HCT116 (cell line): ENCODE results near the gene COL19A1. TPM values are rescaled to one million over a fixed set of nuclear protein-coding genes. Genes with fewer than 3 reads are reported as not detected.

Experiments used
- ATAC-seq: fragments of 200-7000 bp; cut with Tn5 transposase; 2 replicates; pipeline ENCODE4 v1.9.1; 2020; ENCODE audit warnings: mild to moderate bottlenecking, moderate library complexity
- BruUV-seq: library from RNA; stranded (reverse); fragments of 400-500 nt; replicated peaks from 2 replicates; lab custom pipeline; 2021; lab: Mats Ljungman, UMichigan
- CTCF ChIA-PET: fragments of 300-600 bp; sonication (Branson Sonifier 250); formaldehyde crosslinking; loops from one replicate; lab custom pipeline; 2021; ENCODE audit warnings: antibody characterized with exemption; lab: Charles Lee
- POLR2A ChIA-PET: fragments of 300-600, 350-600 bp; sonication (Branson Sonifier 250); formaldehyde crosslinking; loops from one replicate; lab custom pipeline; 2021; ENCODE audit warnings: antibody characterized with exemption; lab: Charles Lee
- RAD21 ChIA-PET, 2 experiments: fragments of 300-600 bp; sonication (Branson Sonifier 250); formaldehyde crosslinking; loops; one replicate each; lab custom pipeline; 2023; ENCODE audit warnings: low total read pairs in 2 of 2; ENCODE audit not compliant: uncharacterized antibody in 2 of 2, unreplicated experiment in 2 of 2, low non-redundant PET in 1 of 2; lab: Charles Lee
- DNase-seq: peaks from one replicate; pipeline ENCODE4 v3.0.0-alpha.2; 2010; ENCODE audit warnings: low read depth, low spot score
- H2AFZ ChIP-seq: fragments of 200-600 bp; shearing (Covaris generic), sonication (generic); 2 replicates; pipeline ENCODE4 v1.6.1; 2017; ENCODE audit warnings: low read depth, mixed run types, mixed read lengths, antibody characterized with exemption, low read length; ENCODE audit not compliant: poor library complexity, severe bottlenecking
- H3K27ac ChIP-seq: 2 replicates; pipeline ENCODE4 v1.5.1; 2012; ENCODE audit warnings: low read depth, low read length
- H3K27me3 ChIP-seq: fragments of 200-600 bp; sonication (generic); 2 replicates; pipeline ENCODE4 v1.6.1; 2016; ENCODE audit warnings: mixed run types, low read length, mixed read lengths; ENCODE audit not compliant: insufficient read depth
- H3K36me3 ChIP-seq, 2 experiments: fragments of 200-500 bp in 1 of 2; fragments of 200-600 bp in 1 of 2; sonication (Bioruptor generic) in 1 of 2; sonication (generic) in 1 of 2; 2 replicates each; pipeline versions ENCODE4 v1.5.1 to v1.6.1; 2014 to 2016; ENCODE audit warnings: low read length in 2 of 2, inconsistent platforms in 1 of 2, mixed read lengths in 1 of 2, mixed run types in 1 of 2; ENCODE audit not compliant: insufficient read depth in 2 of 2, control insufficient read depth in 1 of 2
- H3K4me1 ChIP-seq, 2 experiments: fragments of 200-600 bp in 1 of 2; sonication (generic) in 1 of 2; 2 replicates each; pipeline versions ENCODE4 v1.5.1 to v1.6.1; 2012 to 2017; ENCODE audit warnings: low read length in 2 of 2, inconsistent platforms in 1 of 2, mild to moderate bottlenecking in 1 of 2, mixed read lengths in 1 of 2, mixed run types in 1 of 2, moderate library complexity in 1 of 2; ENCODE audit not compliant: insufficient read depth in 2 of 2, control insufficient read depth in 1 of 2
- H3K4me2 ChIP-seq: fragments of 200-600 bp; sonication (generic); 2 replicates; pipeline ENCODE4 v1.6.1; 2017; ENCODE audit warnings: mixed run types, low read length, mixed read lengths
- H3K4me3 ChIP-seq, 2 experiments: fragments of 200-600 bp in 1 of 2; sonication (generic) in 1 of 2; replicated peaks in 1 of 2; 2 replicates each; pipeline ENCODE4 v1.5.1; 2011 to 2016; ENCODE audit warnings: low read length in 2 of 2, control low read depth in 1 of 2, low read depth in 1 of 2, mild to moderate bottlenecking in 1 of 2, mixed read lengths in 1 of 2, mixed run types in 1 of 2
- H3K79me2 ChIP-seq: fragments of 200-600 bp; sonication (generic); 2 replicates; pipeline ENCODE4 v1.6.1; 2017; ENCODE audit warnings: mild to moderate bottlenecking, mixed run types, low read length, moderate library complexity, mixed read lengths; ENCODE audit not compliant: insufficient read depth
- H3K9ac ChIP-seq: fragments of 200-600 bp; sonication (generic); 2 replicates; pipeline ENCODE4 v1.6.1; 2016; ENCODE audit warnings: low read length, mixed read lengths
- H3K9me2 ChIP-seq: fragments of 200-600 bp; sonication (generic), shearing (Covaris generic); 2 replicates; pipeline ENCODE4 v1.6.1; 2017; ENCODE audit warnings: mixed run types, mild to moderate bottlenecking, moderate library complexity; ENCODE audit not compliant: insufficient read depth
- H3K9me3 ChIP-seq, 2 experiments: fragments of 200-500 bp in 1 of 2; fragments of 200-600 bp in 1 of 2; sonication (Bioruptor generic) in 1 of 2; sonication (generic) in 1 of 2; 2 replicates each; pipeline ENCODE4 v1.6.1; 2014 to 2017; ENCODE audit warnings: low read length in 2 of 2, mixed read lengths in 2 of 2, inconsistent platforms in 1 of 2, low read depth in 1 of 2, mild to moderate bottlenecking in 1 of 2, mixed run types in 1 of 2, moderate library complexity in 1 of 2; ENCODE audit not compliant: control insufficient read depth in 1 of 2, insufficient read depth in 1 of 2
- H4K20me1 ChIP-seq: fragments of 200-600 bp; sonication (generic), shearing (Covaris generic); 2 replicates; pipeline ENCODE4 v1.6.1; 2017; ENCODE audit warnings: mixed run types, mild to moderate bottlenecking, moderate library complexity; ENCODE audit not compliant: insufficient read depth
- CBX3 ChIP-seq: IDR thresholded peaks from 2 replicates; pipeline ENCODE4 v1.6.1; 2012; ENCODE audit warnings: low read depth
- CEBPB ChIP-seq: IDR thresholded peaks from 2 replicates; pipeline ENCODE4 v1.6.1; 2012; ENCODE audit warnings: low read depth
- EGR1 ChIP-seq: IDR thresholded peaks from 2 replicates; pipeline ENCODE4 v1.6.1; 2012; ENCODE audit warnings: low read depth
- ELF1 ChIP-seq: IDR thresholded peaks from 2 replicates; pipeline ENCODE4 v1.6.1; 2012; ENCODE audit warnings: low read depth, borderline replicate concordance
- EZH2 ChIP-seq: fragments of 200-600 bp; sonication (generic); IDR thresholded peaks from 2 replicates; pipeline ENCODE4 v1.6.1; 2017; ENCODE audit warnings: antibody characterized with exemption, mixed run types
- EZH2phosphoT487 ChIP-seq: fragments of 200-600 bp; IDR thresholded peaks from 2 replicates; pipeline ENCODE4 v1.6.1; 2018; ENCODE audit warnings: antibody characterized with exemption, borderline replicate concordance
- FOSL1 ChIP-seq: IDR thresholded peaks from 2 replicates; pipeline ENCODE4 v1.6.1; 2012; ENCODE audit warnings: low read depth
- POLR2AphosphoS5 ChIP-seq: IDR thresholded peaks from 2 replicates; pipeline ENCODE4 v1.6.1; 2011; ENCODE audit warnings: mild to moderate bottlenecking, low read depth, low read length, moderate library complexity
- RAD21 ChIP-seq: IDR thresholded peaks from 2 replicates; pipeline ENCODE4 v1.6.1; 2012; ENCODE audit warnings: low read depth, mild to moderate bottlenecking
- SIN3A ChIP-seq: IDR thresholded peaks from 2 replicates; pipeline ENCODE4 v1.6.1; 2012; ENCODE audit warnings: low read depth
- SP1 ChIP-seq: IDR thresholded peaks from 2 replicates; pipeline ENCODE4 v1.6.1; 2012; ENCODE audit warnings: low read depth
- SRF ChIP-seq: IDR thresholded peaks from 2 replicates; pipeline ENCODE4 v1.6.1; 2012; ENCODE audit warnings: low read depth
- TCF7L2 ChIP-seq: IDR thresholded peaks from 2 replicates; pipeline ENCODE4 v1.7.0; 2011; ENCODE audit warnings: borderline replicate concordance, inconsistent platforms; ENCODE audit not compliant: insufficient read depth, insufficient read length; ENCODE audit errors: extremely low read depth
- YY1 ChIP-seq: IDR thresholded peaks from 2 replicates; pipeline ENCODE4 v1.6.1; 2011; ENCODE audit warnings: low read length, low read depth, moderate library complexity, mild to moderate bottlenecking; ENCODE audit not compliant: insufficient replicate concordance; ENCODE audit errors: extremely low read depth
- ZFX ChIP-seq: fragments of 450-650 bp; IDR thresholded peaks from 2 replicates; pipeline ENCODE4 v1.6.1; 2017
- ZNF274 ChIP-seq: fragments of 200-500 bp; sonication (Bioruptor generic); IDR thresholded peaks from 2 replicates; pipeline ENCODE4 v1.6.1; 2014; ENCODE audit warnings: mild to moderate bottlenecking, low read depth, low read length, inconsistent platforms
- intact Hi-C: fragments of 100-400 bp; cut with micrococcal nuclease; formaldehyde crosslinking; loops from 2 replicates; pipeline ENCODE4 v1.10.0; 2022
- total RNA-seq: library from RNA; stranded (reverse); gene quantifications from one replicate; pipeline ENCODE4 v1.2.1, GENCODE V29; 2021; ENCODE audit not compliant: unreplicated experiment
- TF ChIP-seq, protein P1 (sequence below): IDR thresholded peaks from 2 replicates; pipeline ENCODE4 v1.6.1; 2012
- TF ChIP-seq, protein P2 (sequence below): IDR thresholded peaks from 2 replicates; pipeline ENCODE4 v1.6.1; 2012
- TF ChIP-seq, protein P3 (sequence below), 3 experiments: fragments of 200-600 bp in 1 of 3; sonication (generic) in 1 of 3; IDR thresholded peaks in 2 of 3; conservative IDR thresholded peaks in 1 of 3; 2 replicates each; pipeline ENCODE4 v1.5.1; 2012 to 2017; ENCODE audit warnings: low read depth in 2 of 3, low read length in 2 of 3, antibody characterized with exemption in 1 of 3, borderline replicate concordance in 1 of 3, control low read depth in 1 of 3, mild to moderate bottlenecking in 1 of 3, mixed read lengths in 1 of 3, mixed run types in 1 of 3, moderate library complexity in 1 of 3; ENCODE audit not compliant: insufficient read depth in 1 of 3

Gene COL19A1
- total RNA-seq, 1 experiment from 2014 or later, result not detected

DNA sequence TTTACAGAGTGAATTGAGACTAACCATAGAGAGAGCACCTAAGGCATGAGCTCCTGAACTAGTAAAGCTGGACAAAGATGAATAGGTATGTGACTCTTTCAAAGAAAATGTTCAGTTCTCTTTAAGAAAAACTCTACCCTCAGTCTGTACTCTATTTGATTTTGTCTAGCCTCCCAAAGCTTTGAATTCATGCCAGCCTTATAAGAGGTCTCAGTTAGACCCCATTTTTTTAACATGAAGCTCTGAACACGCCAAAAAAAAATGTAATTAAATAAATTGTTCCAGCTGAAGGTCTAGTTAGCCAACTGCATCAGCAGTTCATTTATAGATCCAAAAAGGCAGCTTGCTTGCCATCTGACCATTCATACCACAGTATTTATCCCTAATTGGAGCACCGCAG lies 365.0 kb downstream of the COL19A1 start:
- TF ChIP-seq SIN3A, result no peak
- TF ChIP-seq, protein P1, sequence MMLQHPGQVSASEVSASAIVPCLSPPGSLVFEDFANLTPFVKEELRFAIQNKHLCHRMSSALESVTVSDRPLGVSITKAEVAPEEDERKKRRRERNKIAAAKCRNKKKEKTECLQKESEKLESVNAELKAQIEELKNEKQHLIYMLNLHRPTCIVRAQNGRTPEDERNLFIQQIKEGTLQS, result no peak
- TF ChIP-seq YY1, result no peak
- TF ChIP-seq, protein P2, sequence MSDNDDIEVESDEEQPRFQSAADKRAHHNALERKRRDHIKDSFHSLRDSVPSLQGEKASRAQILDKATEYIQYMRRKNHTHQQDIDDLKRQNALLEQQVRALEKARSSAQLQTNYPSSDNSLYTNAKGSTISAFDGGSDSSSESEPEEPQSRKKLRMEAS, result no peak
- TF ChIP-seq ELF1, result no peak
- no peak for TF ChIP-seq ZNF274
- no peak for TF ChIP-seq EZH2
- TF ChIP-seq CBX3, result no peak
- no peak for TF ChIP-seq EGR1
- no peak for TF ChIP-seq POLR2AphosphoS5
- TF ChIP-seq ZFX, result no peak
- TF ChIP-seq, protein P3, sequence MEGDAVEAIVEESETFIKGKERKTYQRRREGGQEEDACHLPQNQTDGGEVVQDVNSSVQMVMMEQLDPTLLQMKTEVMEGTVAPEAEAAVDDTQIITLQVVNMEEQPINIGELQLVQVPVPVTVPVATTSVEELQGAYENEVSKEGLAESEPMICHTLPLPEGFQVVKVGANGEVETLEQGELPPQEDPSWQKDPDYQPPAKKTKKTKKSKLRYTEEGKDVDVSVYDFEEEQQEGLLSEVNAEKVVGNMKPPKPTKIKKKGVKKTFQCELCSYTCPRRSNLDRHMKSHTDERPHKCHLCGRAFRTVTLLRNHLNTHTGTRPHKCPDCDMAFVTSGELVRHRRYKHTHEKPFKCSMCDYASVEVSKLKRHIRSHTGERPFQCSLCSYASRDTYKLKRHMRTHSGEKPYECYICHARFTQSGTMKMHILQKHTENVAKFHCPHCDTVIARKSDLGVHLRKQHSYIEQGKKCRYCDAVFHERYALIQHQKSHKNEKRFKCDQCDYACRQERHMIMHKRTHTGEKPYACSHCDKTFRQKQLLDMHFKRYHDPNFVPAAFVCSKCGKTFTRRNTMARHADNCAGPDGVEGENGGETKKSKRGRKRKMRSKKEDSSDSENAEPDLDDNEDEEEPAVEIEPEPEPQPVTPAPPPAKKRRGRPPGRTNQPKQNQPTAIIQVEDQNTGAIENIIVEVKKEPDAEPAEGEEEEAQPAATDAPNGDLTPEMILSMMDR (IDR thresholded peaks at IDR 0.05 in 2 of 3, conservative IDR thresholded peaks at IDR 0.05 in 1 of 3; ENCODE audit: borderline replicate concordance in 1 of 3, insufficient read depth in 1 of 3, low read depth in 2 of 3, low read length in 2 of 3), result no peak
- TF ChIP-seq EZH2phosphoT487, result no peak
- TF ChIP-seq RAD21, result no peak
- TF ChIP-seq SRF, result no peak
- no peak for TF ChIP-seq SP1
- no peak for TF ChIP-seq FOSL1
- no peak for TF ChIP-seq CEBPB
- TF ChIP-seq TCF7L2, result no peak
- TF ChIP-seq, all 23 proteins: peak for 0
- H4K20me1 ChIP-seq, result no peaks in the 10 kb centered on the region
- no peak for ATAC-seq
- no peaks in the 10 kb centered on the region for H3K9me2 ChIP-seq
- no peak overlapping the region for H3K9ac ChIP-seq
- no peaks in the 10 kb centered on the region for H3K4me1 ChIP-seq
- RAD21 ChIA-PET, result no interaction called here
- H3K9me3 ChIP-seq, result no peaks in the 10 kb centered on the region
- H3K4me2 ChIP-seq, result no peak overlapping the region
- no peaks in the 10 kb centered on the region for H3K36me3 ChIP-seq
- no peak overlapping the region for H2AFZ ChIP-seq
- H3K27me3 ChIP-seq, result peaks cover 42% of the 10 kb centered on the region
- CTCF ChIA-PET, result interaction anchor here (1.1 to 2.5 kb wide), 3 partner anchors 10 to 725 kb away, joined by 3 to 23 read pairs (median 10); no protein-coding TSS in a partner anchor
- intact Hi-C loops, result no loop called here
- H3K79me2 ChIP-seq, result no peaks in the 10 kb centered on the region
- DNase-seq, result no peak
- H3K27ac ChIP-seq, result no peak overlapping the region
- no peak overlapping the region for H3K4me3 ChIP-seq
- POLR2A ChIA-PET, result interaction anchor here (0.9 to 2.2 kb wide), 2 partner anchors 10 to 40 kb away, joined by 3 to 5 read pairs; no protein-coding TSS in a partner anchor
- no TSS peak for BruUV-seq
